Hematopoietic multipotent progenitor cell treated with erythropoietin and hydrocortisone succinate and interleukin-3 and kit ligand, for 8 days (in vitro differentiated cells): ENCODE results near the gene NR1I3.
"Not testable (repeated sequence)": the region's sequence is repeated elsewhere in the genome, so short reads cannot be mapped to it uniquely, and the experiment has no call there.

Experiments used
- DNase-seq: peaks from one replicate; pipeline ENCODE4 v3.0.0-alpha.2; 2015

NR1I3 gene, protein sequence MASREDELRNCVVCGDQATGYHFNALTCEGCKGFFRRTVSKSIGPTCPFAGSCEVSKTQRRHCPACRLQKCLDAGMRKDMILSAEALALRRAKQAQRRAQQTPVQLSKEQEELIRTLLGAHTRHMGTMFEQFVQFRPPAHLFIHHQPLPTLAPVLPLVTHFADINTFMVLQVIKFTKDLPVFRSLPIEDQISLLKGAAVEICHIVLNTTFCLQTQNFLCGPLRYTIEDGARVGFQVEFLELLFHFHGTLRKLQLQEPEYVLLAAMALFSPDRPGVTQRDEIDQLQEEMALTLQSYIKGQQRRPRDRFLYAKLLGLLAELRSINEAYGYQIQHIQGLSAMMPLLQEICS

DNA sequence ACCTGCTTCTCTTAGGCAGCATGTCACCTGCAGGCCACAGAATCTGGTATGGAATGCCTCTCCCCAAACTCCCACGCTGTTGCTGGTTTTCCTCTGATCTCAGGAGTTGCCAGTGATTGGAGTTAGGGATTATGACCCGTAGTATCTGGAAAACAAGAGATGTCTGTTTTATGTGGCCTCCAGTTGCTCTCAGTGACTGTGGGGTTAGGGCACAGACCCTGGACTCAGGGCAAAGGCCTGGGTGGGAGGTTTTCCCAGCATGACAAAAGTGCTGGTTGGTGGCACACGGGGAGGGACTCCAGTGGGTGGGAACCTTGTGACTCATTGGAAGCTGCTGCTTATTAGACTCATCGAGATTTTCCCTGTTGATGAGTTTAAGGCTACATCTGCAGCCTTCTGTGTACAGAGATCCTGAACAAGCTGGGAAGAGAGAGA is at the start of gene NR1I3:
Gene NR1I3, minus strand, starts transcription at position 165 of the 435 bp plus-strand sequence. CDS start 1,638 bp downstream, outside the sequence.
- no peak for DNase-seq

DNA sequence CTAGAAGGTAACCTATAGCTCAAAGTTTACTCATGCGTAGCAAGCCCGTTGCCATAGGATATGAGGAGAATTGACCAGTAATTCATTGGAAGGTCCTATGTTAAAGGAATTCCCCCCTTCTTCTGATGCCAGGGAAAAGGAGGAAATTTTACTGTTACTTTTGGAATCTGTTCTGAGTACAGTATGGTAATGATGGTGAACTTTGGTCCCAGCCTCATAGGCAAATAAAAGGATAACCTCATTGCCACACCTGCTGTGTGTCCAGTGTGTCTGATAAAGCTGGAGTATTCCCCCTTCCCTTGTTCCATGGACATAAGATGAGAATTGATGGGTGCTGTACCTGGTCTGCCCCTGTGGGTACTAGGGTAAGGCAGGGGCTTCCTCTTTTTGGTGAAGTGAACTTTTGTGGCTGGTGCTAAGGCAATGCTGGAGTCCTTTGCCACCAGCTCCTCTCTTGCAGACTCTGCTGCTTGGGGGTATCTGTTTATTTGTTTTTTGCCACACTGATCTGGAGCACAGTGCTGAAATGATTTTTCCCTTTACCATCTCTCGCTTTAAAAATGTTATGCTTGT is 49.6 kb upstream of the NR1I3 start:
- DNase-seq = no peak

DNA sequence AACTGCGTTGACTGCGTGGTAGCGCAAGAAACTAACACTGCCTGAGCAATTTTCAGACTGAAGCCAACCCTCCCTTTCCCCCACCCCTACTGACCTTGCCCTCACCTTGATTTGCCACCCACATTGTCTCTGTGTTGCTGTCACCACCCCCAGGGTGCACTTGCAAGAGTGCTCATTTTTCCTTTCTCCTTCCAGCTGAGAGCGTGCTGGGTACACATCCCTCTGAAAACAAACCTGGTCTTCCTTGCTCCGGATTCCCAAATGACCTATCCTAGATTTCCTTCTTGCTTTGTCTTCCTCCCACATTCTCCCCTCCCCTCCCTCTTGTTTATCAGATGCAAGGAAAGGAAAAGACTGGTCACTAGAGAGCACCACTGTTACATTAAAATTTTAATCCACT is 47.5 kb upstream of the NR1I3 start:
- no peak for DNase-seq

DNA sequence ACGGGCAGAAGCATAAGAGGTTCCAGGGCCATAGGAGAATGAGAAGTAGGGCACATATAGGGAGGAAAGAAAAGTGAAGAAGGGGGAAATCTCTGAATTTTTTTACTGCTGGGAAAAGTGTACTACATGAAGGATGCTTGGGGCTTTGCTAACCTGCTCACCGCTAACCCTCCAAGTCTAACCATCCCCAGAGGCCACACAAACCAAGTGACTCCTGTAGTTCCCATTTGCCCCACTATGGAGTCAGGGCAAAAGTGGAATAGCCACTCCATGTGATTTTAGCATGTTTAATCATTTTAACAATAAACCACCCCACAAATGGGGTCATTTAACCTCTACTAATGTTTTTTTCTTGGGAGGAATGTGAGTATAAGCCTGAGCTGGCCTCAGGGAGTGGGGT is 47.1 kb upstream of the NR1I3 start:
- no peak for DNase-seq

DNA sequence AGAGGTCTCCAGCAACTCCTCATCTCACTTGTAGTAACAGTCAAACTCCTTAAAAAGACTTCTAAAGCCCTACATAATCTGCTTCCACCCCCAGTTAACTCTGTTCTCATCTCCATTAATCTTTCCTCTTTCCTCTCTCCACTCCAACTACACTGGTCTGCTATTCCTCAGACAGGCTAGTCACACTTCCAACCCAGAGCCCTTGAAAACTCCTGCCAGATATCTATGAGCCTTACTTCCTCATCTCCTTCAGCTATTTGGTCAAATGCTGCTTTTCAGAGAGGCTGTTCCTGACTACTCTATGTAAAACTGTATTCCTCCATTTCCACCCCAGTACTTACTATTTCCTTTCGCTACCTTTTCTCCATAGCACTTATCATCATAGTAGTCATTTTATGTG is 45.0 kb upstream of the NR1I3 start:
- no peak for DNase-seq

DNA sequence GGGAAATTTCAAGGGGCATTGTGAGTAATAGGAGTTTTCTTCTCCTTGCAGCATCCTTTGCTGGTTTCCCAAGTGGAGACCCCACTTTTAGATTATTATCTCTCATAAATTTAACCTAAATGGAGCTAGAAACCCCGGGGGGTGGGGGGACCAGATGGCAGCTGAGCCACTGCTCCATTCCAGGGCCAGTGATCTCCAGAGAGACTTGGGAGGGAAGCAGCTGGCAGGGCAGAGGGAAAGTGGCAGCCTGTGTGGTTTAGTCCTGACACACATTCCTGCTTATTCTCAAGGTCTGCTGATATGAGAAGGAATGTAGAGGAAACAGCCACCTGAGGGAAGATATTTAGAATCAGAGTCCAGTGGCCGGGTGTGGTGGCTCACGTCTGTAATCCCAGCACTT is 36.9 kb upstream of the NR1I3 start:
- no peak for DNase-seq

DNA sequence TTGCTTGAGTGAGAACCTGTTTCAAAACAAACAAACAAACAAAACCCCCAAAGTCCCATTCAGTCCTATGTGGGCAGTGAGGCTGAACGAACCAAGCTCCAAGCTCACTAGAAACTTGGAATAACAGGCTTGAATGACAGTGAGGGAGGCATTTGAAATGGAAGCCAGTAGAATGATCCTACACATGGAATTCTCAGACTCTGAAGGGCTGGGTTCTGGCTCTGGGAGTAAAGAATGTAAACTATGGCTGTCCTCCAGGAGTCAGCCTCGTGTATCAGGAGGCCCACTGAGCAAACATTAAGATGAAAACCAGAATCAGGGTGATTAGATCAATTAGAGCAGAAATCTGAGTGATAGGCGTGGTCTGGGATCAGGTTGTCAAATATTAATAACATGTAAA is 35.4 kb upstream of the NR1I3 start:
- DNase-seq = no peak

DNA sequence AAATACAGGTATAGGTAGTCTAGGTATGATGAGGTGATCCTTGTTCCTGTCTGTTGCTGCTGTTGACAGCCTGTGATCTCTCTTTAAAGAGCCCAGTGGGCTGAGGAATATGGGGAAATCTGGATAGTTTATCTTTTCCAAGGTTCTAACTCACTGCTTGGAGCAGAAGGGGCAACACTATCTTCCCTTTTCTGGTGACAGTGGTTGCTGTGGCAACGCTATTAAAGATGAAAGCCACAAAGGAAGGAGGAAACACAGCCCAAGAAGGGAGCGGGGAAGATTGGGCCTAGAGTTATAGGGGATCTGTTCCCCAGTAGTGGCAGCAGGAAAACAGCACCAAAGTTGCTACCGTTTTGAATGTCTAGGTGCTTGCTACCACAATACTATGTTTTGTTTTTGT is 29.3 kb upstream of the NR1I3 start:
- no peak for DNase-seq

DNA sequence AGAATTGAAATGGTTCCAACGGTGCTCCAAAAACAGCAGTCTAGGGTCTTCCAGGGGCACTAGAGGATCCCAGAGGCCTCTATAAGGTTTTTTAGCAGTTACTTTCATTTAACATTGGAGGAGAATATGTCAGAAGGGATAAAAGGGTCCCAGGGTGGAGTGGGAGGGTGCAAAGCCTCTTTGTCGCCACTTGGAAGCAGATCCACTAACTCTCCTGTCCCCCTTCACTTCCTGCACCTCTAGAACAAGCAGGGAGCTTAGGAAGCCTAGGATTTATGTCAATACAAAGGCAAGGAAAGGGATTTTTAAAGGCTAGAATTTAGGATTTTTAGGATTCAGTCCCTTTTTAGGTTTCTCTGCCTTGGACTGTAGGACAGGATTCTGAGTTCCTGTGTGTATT is 28.8 kb upstream of the NR1I3 start:
- DNase-seq = no peak

DNA sequence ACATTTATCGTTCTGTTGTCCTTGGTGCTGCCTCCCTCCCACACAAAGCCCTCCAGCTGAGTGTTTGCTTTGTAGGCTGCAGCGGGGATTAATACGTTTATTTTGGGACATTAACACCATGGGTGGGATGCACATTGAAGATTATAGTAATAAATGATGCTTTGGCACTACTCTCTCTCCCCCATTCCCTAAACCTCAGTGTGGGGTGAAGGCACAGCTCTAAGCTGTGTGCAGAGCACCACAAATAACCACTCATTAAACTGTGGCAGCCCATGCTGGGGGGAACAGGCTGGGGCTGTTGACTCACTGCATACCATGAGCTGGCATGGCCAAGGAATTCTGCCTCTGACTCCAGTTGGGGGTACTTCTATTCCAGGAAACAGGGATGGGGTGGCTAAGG is 28.2 kb upstream of the NR1I3 start:
- DNase-seq = no peak

DNA sequence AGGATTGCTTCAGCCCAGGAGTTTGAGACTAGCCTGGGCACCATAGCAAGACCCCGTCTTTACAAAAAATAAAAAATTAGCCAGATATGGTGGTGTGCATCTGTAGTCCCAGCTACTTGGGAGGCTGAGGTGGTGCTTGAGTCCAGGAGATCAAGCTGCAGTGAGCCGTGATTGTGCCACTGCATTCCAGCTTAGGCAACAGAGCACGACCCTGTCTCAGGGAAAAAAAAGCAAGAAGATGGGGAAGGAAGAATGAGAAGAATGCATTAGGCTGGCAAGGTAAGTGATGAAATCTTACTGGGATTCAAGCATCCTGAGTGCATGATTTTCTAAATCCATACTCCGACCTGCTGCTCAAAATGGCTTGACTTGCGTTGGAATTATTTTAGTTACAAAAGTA is 27.3 kb upstream of the NR1I3 start:
- DNase-seq = no peak

DNA sequence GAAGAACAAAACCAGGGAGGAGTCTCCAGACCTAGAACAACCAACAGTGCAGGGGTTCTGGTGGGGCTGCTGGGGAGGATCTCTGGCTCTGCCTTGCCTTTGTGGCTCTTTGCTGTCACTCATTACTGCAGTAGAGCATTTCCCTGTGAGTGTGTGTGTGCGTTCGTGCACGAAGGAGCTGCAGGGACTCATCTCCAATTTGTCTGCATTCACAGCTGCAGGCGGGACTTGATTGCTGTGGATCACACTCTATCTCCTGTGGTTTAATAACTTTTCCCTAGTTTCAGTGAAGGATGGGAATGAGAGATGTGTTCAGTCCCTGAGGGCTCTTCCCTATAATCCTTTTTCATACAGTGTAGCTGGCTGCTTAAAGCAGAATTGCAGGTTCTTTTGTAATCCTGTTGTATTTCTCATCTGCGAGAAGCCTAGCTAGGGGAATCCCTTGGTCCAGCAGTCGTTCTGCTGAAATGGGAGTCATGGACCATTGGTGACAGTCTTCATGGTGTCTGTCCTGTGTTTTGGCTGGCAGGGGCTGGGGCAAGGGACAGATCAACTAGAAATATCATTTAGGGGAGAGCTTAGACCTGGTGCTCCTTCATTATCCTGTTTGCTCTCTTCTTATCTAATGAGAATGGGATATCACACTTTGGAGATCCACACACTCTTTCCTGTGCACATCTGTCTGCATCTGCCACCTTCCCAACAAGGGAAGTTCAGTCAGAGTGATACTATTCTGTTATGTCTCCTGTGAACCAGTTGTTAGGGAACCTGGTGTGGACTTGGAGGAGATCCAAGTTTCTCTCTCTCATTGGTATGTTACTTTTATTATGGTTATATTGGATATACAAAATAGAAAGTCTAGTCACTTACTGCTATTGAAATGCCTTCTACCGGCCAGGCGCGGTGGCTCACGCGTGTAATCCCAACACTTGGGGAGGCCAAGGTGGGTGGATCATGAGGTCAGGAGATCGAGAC is 23.5 kb upstream of the NR1I3 start:
- DNase-seq = no peak

DNA sequence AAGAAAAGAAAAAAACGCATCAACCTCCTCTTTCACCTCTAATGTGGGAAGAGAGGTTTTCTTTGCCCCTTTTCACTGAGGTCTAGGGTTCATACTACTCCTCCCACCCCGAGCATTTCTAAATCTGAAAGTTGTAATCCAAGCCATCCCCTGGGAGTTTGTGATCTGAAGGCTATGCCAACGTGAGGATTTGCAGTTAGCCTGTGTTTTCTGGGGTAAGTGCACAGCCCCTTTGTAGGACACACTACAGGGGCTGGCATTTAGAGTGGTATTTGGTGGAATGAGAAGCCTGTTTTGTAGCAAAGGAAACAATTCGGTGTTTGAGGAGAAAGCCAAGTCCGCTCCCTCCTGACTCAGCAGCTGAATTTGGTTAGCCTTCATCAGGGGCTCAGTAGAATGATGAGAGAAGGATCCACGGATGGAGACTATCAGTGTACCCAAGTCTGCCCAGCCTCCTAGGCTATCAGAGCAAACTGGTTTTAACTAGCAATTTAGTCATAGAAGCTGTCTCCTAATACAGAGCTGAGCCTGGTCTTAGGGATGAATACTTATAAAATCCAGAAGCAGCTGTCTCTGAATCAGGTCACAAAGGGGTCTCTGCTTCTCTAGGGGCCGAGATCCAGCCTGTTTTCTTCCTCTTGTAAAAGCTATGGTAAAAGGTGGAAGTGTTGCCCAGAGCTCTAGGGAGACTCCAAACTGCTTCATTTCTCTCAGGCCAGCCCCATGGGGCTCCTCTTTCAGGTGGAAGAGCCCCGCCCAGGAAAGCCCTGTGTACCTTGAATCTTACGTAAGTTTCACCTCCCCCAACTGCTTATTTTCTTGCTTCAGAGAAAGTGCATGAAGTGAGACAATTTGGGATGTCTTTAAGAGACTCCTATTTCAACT is 22.6 kb upstream of the NR1I3 start:
- DNase-seq = no peak

DNA sequence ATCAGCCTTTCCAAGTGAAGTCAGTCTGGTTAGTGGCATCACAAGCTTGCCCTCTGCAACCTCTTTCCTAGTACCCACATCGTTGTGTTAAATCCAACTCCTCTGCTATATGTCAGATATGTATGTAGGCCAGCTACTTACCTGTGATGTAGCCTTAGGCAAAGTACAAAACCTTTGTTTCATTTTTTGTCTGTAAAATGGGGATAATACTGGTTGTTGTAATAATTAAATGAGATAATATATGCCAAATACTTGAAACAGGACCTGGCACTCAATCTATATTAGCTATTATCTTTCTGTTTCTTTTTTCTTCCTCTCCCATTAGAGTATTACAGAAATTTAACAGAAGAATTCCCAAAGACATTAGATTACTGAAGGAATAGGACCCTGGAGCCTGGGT is 21.8 kb upstream of the NR1I3 start:
- no peak for DNase-seq

DNA sequence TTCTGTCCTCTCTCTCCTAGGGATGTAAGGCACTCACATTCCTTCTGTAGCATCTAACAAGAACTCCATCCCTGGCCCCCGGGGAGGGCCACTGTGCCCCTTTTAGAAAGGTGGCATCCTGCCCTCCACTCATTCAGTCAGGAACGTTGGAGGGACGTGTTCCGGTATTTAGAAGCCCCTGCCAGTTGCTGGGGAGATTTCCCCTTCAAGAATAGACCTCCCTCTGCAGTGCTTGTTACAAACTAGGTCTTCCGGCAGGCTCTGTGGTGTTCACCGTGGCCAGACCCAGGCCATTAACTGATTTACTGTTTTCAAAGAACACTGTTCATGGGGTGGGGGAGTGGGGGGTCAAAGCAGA is 21.3 kb upstream of the NR1I3 start:
- no peak for DNase-seq

DNA sequence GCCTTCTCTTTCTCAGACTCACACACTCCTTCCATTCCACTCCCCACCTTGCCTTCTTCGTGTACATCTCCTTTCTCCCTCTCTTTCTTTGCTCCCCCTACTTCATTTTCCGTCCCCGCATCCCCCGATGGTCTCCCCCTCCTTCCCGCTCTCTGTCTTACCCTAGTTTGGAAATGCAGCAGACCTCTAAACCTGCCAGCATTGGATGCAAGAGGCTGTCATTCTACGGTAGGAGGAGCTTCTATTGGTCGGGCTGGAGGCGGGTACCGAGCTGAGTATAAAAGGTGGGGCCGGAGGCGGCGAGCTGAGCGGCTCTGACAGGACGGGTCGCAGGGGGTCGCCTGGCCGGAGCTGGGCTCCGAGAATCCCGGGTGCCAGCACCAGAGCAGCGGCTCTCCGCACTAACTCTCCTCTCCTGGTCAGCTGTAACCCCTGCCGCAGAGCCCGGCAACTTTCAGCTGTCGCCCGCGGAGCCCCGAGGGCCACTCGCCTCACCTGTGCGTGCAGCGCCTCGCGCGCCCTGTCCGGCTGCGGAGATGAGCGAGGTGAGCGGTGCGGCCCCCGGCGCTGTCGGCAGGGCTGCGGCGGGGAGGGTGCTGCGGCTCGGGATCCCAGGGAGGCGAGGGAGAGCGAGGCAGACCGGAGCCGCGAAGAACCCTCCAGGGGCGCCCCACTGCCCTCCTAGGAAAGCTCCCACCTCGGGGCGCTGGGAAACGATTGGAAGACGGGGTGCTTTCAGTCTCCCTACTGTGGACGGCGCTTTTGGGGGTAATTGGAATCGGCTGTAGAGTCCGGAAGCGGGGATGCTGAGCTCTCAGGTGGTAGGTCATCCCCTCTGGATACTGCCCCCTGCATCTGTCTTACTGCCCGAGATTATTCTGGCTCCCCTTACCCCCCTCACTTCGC is 20.7 kb upstream of the NR1I3 start, which contains the start of gene PCP4L1:
Gene PCP4L1, plus strand, starts transcription at position 307 of the 906 bp plus-strand sequence. Its CDS starts 230 bp downstream, at position 537.
- DNase-seq = peak; percentile 30

DNA sequence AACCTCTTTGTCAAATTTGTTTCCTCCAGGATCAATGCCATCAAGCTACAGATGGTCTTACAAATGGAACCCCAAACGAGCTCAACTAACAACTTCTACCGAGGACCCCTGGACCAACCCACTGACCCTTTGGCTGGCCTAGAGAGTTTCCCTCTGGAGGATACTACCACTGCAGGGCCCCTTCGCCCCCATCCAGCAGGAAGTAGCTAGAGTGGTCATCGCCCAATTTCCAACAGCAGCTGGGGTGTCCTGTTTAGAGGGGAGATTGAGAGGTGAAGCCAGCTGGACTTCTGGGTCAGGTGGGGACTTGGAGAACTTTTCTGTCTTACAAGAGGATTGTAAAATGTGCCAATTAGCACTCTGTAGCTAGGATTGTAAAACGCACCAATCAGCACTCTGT is 19.1 kb upstream of the NR1I3 start:
- not testable (repeated sequence) for DNase-seq

DNA sequence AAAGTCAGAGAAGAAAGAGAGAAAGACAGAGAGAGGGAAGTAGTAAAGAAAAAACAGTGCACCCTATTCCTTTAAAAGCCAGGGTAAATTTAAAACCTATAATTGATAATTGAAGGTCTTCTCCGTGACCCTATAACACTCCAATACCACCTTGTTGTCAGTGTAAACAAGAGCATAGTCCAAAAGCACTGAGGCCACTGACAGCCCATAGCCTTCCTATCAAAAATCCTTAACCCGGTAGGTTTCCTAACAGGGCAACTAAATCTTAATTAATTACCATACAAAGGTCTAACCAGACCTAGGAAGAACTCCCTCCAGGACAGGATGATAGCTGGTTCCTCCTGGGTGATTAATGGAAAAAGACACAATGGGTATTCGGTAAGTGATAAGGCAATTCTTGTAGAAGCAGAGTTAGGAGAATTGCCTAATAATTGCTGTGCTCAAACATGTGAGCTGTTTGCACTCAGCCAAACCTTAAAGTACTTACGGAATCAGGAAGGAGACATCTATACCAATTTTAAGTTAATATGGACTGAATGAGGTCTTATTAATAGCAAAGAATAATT is 18.0 kb upstream of the NR1I3 start:
- DNase-seq = not testable (repeated sequence)

DNA sequence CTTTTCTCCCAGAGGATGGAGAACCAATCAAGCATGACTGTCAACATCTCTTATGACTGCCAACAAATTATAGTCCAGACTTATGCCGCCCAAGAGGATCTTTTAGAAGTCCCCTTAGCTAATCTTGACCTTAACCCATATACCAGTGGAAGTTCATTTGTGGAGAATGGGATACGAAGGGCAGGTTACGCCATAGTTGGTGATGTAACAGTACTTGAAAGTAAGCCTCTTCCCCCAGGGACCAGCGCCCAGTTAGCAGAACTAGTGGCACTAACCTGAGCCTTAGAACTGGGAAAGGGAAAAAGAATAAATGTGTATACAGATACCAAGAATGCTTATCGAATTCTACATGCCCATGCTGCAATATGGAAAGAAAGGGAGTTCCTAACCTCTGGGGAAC is 17.3 kb upstream of the NR1I3 start:
- not testable (repeated sequence) for DNase-seq

DNA sequence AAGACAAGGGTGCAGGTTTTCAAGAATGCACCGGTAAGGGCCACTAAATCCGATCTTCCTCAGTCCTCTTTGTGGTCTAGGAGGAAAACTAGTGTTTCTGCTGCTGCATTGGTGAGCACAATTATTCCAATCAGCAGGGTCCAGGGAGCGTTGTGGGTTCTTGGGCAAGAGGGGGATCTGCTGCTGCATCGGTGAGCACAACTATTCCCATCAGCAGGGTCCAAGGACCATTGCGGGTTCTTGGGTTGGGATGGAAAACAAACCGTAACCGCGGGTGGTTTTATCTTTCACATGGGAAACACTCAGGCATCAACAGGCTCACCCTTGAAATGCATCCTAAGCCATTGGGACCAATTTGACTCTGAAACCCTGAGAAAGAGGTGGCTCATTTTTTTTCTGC is 13.6 kb upstream of the NR1I3 start:
- DNase-seq = no peak

DNA sequence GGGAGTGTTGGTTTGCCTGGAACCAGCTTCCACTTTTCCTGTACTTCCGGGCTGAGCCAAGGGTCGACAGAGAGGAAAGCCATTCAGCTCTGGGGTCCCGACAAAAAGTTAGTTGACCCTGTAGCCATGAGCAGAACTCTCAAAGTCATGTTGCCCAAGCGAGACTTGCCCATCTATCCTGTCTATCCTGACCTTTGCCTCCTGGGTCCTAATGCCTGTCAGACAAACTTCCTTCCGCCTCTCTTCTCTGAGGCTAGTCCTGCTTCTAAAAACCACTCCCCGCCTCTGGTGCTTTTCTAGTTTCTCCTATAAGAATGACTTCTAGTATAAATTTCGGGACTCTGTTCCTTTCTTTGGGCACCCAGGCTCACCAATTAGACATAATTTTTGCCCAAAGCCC is 12.8 kb upstream of the NR1I3 start:
- DNase-seq = no peak
